Measurements from ENCODE around the gene MAML2. TPM values are rescaled to one million over a fixed set of nuclear protein-coding genes. Genes with fewer than 3 reads are reported as not detected.

Gene MAML2
- total and polyA plus RNA-seq, 2 of the 13 experiments (the other 11 are each of a cell fraction or from before 2014, with no cell fraction given), result 2.3 to 25.9 TPM

GRCh38 chr11:96232132-96232531, 110.9 kb downstream of the MAML2 start:
- CTCF ChIA-PET (ENCODE audit: low intra/inter-chr PET ratio, low total read pairs), result no interaction called here
- POLR2A ChIA-PET, result no interaction called here
- no TSS peak for BruUV-seq (replicated peaks)
- Histone ChIP-seq H3K9me3 (ENCODE audit: low read length) (no peaks in the 10 kb centered on the region), H3K36me3 (replicated peaks in 1 of 2; ENCODE audit: control insufficient read depth in 1 of 2, insufficient read depth in 2 of 2, low read length in 2 of 2) (peaks cover 0 to 3% of the 10 kb centered on the region in 2 experiments; a peak in 2 of 5 replicates), H3K27ac (ENCODE audit: extremely low read length, insufficient read depth, low read length) (no peak overlapping the region), H3K9ac (ENCODE audit: insufficient read depth, low read depth, low read length) (no peak overlapping the region), H3K27me3 (ENCODE audit: control insufficient read depth in 1 of 2, insufficient read depth in 2 of 2, low read length in 2 of 2) (no peaks in the 10 kb centered on the region), H3K79me2 (ENCODE audit: insufficient read depth, low read length) (peaks cover 19% of the 10 kb centered on the region), H4K20me1 (ENCODE audit: insufficient read depth, low read length) (no peaks in the 10 kb centered on the region), H2AFZ (ENCODE audit: low read length) (no peak overlapping the region), H3K4me2 (ENCODE audit: low read depth, low read length) (no peak overlapping the region), H3K4me1 (ENCODE audit: insufficient read depth, low read length) (peaks cover 31% of the 10 kb centered on the region), H3K4me3 (replicated peaks in 1 of 3; ENCODE audit: insufficient read depth in 1 of 3, low read depth in 2 of 3, low read length in 3 of 3) (no peak overlapping the region)
- DNase-seq (ENCODE audit: low spot score), result no peak
- 97% methylated on average over 6 of the region's 6 CpGs for WGBS (ENCODE audit: low lambda C conversion rate)
- TF ChIP-seq PRDM4 (CRISPR knock-in tag; IDR thresholded peaks at IDR 0.05; ENCODE audit: borderline replicate concordance) (no peak), PAF1 (CRISPR knock-in tag; IDR thresholded peaks at IDR 0.05) (no peak), CREBL2 (CRISPR knock-in tag; IDR thresholded peaks at IDR 0.05; ENCODE audit: borderline replicate concordance) (no peak), THAP11 (CRISPR knock-in tag; IDR thresholded peaks at IDR 0.05) (no peak)
- no peak for FAIRE-seq
- ATAC-seq, result no peak
- intact Hi-C loops (cut with micrococcal nuclease; ENCODE audit: unreplicated experiment), result no loop called here
- in situ Hi-C loops (cut with HindIII; ENCODE audit: extremely low pct_ligation_motif_present, low pct_unique_long_range_greater_than_20kb), result no loop called here

- WGBS (ENCODE audit: low lambda C conversion rate), result 96% methylated on average over 5 of the region's 5 CpGs
- intact Hi-C loops (cut with micrococcal nuclease; ENCODE audit: unreplicated experiment), result no loop called here
- POLR2A ChIA-PET, result no interaction called here
- CTCF ChIA-PET (ENCODE audit: low intra/inter-chr PET ratio, low total read pairs), result no interaction called here
- Histone ChIP-seq H2AFZ (ENCODE audit: low read length) (no peak overlapping the region), H3K79me2 (ENCODE audit: insufficient read depth, low read length) (peaks cover 15% of the 10 kb centered on the region), H3K4me2 (ENCODE audit: low read depth, low read length) (no peak overlapping the region), H3K9me3 (ENCODE audit: low read length) (no peaks in the 10 kb centered on the region), H4K20me1 (ENCODE audit: insufficient read depth, low read length) (no peaks in the 10 kb centered on the region), H3K27me3 (ENCODE audit: control insufficient read depth in 1 of 2, insufficient read depth in 2 of 2, low read length in 2 of 2) (no peaks in the 10 kb centered on the region), H3K4me3 (replicated peaks in 1 of 3; ENCODE audit: insufficient read depth in 1 of 3, low read depth in 2 of 3, low read length in 3 of 3) (no peak overlapping the region), H3K9ac (ENCODE audit: insufficient read depth, low read depth, low read length) (no peak overlapping the region), H3K36me3 (replicated peaks in 1 of 2; ENCODE audit: control insufficient read depth in 1 of 2, insufficient read depth in 2 of 2, low read length in 2 of 2) (peaks cover 0 to 3% of the 10 kb centered on the region in 2 experiments; a peak in 2 of 5 replicates), H3K4me1 (ENCODE audit: insufficient read depth, low read length) (peaks cover 19% of the 10 kb centered on the region), H3K27ac (ENCODE audit: extremely low read length, insufficient read depth, low read length) (no peak overlapping the region)
- ATAC-seq (no peak), FAIRE-seq (no peak), DNase-seq (ENCODE audit: low spot score) (no peak)
- no TSS peak for BruUV-seq (replicated peaks)
- TF ChIP-seq CCAR2 (optimal IDR thresholded peaks at IDR 0.05; ENCODE audit: low read depth, low read length) (no peak), FOXP4 (CRISPR knock-in tag; IDR thresholded peaks at IDR 0.05) (no peak), ZMAT3 (CRISPR knock-in tag; conservative IDR thresholded peaks at IDR 0.05) (no peak), ETS1 (CRISPR knock-in tag; IDR thresholded peaks at IDR 0.05) (no peak), PAX8 (CRISPR knock-in tag; IDR thresholded peaks at IDR 0.05; ENCODE audit: borderline replicate concordance) (no peak), HOXA9 (CRISPR knock-in tag; IDR thresholded peaks at IDR 0.05; ENCODE audit: borderline replicate concordance) (no peak), NKX3-1 (CRISPR knock-in tag; IDR thresholded peaks at IDR 0.05) (no peak)
- in situ Hi-C loops (cut with HindIII; ENCODE audit: extremely low pct_ligation_motif_present, low pct_unique_long_range_greater_than_20kb), result no loop called here
These were observed 112.3 kb downstream of the MAML2 start for GRCh38 chr11:96230686-96231085.
